NCI-H510A (cell line): ENCODE measurements around the gene WASHC1.
"Not testable (repeated sequence)": the region's sequence is repeated elsewhere in the genome, so short reads cannot be mapped to it uniquely, and the experiment has no call there.

Experiments used
- DNase-seq: peaks from one replicate; lab custom pipeline; 2025; lab: John Stamatoyannopoulos, UW

The WASHC1 gene

DNA sequence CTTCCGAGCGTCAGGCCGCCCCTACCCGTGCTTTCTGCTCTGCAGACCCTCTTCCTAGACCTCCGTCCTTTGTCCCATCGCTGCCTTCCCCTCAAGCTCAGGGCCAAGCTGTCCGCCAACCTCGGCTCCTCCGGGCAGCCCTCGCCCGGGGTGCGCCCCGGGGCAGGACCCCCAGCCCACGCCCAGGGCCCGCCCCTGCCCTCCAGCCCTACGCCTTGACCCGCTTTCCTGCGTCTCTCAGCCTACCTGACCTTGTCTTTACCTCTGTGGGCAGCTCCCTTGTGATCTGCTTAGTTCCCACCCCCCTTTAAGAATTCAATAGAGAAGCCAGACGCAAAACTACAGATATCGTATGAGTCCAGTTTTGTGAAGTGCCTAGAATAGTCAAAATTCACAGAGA lies at the start of gene WASHC1:
Gene WASHC1 (minus strand): TSS at position 101 of the 400 bp plus-strand sequence. CDS start 4,457 bp downstream, outside the sequence.
- not testable (repeated sequence) for DNase-seq

DNA sequence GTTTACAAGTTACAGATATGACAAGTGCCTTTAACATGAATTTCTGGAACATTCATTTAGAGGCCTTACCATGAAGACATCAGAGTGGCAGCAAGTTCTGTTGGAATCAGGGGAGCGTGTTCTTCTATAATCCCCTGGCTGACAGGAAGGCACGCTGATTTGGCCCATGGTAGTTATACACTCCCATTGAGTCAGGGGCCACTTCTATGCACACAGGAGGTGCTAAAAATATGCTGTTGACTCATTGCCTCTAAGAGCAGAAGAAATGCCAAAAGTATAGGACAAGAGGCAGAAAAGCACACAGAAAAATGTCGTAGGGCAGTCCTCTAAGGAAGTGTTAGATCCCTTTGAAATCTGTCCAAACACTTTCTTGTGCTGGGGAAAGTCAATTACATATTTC lies 49.1 kb upstream of the WASHC1 start:
- DNase-seq = not testable (repeated sequence)

GRCh38 chr9:76389-76788 lies 47.1 kb upstream of the WASHC1 start:
- DNase-seq = not testable (repeated sequence)

GRCh38 chr9:73900-74525 lies 44.8 kb upstream of the WASHC1 start:
- not testable (repeated sequence) for DNase-seq

- not testable (repeated sequence) for DNase-seq
These were observed 44.0 kb upstream of the WASHC1 start for GRCh38 chr9:73076-73899.

DNA sequence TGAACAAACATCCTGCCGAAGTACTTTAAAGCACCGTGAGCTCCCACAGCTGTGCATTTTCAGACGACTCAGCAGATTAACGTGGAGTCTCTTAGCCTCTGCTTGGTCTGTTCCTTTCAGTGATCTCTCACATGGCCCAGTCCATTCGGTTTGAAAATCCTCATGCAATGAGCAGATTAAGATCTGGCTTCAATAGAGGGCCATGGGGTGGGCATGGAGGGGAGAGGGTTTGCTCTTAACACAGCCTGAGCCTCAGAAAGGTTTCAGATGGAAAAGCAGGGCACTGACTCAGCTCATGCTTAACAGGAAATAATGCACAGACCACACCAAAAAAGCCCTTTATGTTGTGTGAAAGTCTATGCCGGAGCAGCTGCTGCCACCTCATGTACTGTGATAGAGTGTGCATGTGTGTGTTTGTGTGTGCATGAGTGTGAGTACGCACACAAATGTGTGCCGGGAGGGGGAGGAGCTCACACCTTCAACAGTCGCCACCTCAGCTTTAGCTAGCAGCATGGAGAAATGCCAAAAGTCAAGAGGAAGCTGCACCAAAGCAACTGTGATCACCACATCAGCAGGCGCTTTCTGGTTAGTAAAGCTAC lies 33.9 kb upstream of the WASHC1 start:
- not testable (repeated sequence) for DNase-seq

DNA sequence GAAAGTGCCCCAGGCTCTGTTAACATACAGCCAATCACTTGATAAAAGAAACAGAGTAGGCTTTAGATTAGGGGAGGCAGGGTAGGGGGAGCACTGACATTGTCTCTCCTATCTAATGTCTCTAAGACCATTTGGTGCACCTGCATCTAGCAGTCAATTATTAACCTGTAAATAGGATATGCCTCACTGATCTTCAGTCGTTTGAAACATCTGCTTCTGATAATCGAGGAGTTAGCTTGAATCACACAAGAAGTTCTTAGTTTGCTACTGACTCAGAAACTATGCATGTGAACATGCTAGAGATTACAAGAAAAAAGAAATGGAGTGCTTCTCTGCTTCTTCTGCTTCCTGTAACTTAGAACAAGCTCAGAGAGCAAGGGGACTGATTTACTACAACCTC lies 23.4 kb upstream of the WASHC1 start:
- DNase-seq = not testable (repeated sequence)

DNA sequence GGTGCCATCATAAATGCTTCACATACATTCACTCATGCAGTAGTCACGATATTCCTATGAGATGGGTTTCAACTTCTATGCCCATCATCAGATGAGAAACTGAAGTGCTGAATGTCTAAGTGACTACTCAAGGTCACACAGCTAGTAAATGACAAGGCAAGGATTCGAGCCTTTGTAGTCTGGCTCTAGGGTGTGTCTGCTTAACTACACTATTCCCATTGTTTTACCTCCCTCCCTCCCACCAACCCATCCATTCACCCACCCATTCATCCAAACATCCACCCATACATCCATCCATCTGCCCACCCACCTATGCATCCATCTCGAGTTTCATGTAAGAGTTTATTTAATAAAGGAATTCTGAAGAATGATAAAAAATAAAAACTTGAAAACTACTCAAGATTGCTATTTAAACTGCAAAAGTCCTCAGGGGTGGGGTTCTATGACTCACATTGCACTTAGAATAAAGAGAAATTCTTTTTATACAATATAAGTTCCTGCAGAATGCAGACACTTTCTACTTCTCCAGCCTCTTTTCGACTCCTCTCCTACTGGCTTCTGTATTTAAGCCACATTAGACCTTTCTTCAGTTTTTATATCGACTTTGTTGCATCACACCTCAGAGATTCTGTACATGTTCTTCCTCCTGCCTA lies 19.1 kb upstream of the WASHC1 start:
- not testable (repeated sequence) for DNase-seq

- DNase-seq = not testable (repeated sequence)
These were observed 17.5 kb upstream of the WASHC1 start for GRCh38 chr9:46639-47271.

DNA sequence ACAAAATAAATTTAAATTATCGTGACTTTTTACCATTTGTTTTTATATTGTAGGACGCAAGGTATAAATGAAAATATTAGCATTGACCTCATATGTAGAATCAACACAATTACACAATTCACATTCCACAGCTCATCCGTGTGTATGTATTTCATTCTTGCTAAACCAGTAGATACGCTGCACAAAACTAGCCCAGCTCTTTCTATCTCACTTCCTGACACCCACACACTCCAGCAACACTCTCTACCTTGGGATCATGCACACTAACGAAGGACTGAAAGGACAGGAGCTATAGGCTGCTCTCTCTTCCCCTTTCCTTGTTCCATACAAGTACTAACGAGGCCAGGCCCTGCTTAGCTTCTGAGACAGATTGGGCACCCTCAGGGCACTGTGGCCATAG lies 16.9 kb upstream of the WASHC1 start:
- DNase-seq = not testable (repeated sequence)

DNA sequence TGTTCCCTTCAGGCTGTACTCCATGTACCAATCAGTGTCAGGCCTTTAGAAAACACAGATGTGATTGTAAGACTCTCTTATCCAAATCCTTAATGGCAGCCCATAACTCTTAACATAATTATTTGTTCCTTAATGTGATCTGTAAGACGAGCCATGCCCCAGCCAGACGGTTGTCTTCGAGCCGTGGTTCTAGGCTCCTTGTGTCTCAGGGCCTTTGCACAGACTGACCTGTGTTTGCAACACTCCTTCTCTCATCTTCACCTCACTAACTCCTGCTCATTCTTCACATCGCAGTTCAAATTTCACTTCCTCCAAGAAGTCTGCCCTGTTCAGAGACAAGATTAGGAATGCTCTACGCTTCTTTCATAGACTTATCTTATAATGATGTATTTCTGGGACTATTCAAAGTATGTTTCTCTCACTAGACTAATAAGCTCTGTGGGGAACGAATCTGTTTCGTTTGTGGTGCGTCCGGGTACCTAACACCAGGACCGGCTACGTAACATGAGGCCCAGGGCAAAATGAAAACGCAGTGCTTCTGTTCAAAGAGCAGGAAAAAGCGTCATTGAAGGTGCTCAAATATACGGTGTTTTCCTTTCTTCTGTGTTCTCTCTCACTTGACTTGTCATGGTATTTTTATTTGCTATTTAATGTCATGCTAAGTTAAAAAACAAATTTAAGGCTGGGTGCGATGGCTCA lies 16.1 kb upstream of the WASHC1 start:
- not testable (repeated sequence) for DNase-seq

- not testable (repeated sequence) for DNase-seq
These were observed 15.2 kb upstream of the WASHC1 start for GRCh38 chr9:44416-44815.

- DNase-seq = not testable (repeated sequence)
These were observed 14.4 kb upstream of the WASHC1 start for GRCh38 chr9:43636-44035.

DNA sequence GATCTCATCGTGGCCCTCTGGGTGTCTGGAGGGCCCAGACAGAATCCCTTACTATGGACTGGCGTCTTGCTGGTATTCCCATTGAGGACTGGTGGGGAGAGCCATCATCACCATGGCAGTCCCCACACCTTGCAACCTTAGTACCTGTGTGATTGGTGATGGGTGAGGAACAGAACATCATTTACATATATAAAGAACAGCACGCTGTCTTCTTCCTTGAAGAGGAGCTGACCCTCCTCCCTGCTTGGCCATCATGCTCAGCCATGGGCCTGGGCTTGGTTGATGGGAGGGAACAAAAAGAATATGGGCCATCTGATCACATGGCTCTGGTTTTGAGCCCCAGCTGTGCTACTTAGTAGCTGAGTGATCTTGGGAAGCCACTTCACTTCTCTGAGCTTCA lies 13.9 kb upstream of the WASHC1 start:
- DNase-seq = not testable (repeated sequence)

GRCh38 chr9:41819-42218 lies 12.6 kb upstream of the WASHC1 start:
- not testable (repeated sequence) for DNase-seq

- not testable (repeated sequence) for DNase-seq
These were observed 12.0 kb upstream of the WASHC1 start for GRCh38 chr9:41261-41676.

DNA sequence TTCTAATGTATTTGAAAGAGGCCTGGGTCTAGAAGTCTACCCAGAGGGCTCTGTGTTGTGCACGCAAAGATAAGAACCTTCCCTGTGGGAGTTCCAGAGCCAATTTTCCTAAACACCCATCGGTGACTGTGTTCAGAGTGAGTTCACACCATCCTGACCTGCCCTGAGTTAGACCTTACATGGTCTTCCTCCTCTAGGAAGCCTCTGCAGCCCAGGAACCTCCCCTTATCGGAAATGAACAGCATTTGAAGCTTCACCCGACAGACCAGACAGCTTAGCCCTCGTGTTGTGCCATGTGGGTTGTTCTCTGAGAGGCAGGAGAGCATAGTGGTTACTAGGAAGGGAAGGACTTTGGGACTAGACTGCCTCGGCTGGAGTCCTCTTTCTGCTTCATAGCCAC lies 3.1 kb upstream of the WASHC1 start:
- not testable (repeated sequence) for DNase-seq

- DNase-seq = not testable (repeated sequence)
These were observed 481 bp downstream of the WASHC1 start for GRCh38 chr9:28775-29174.

DNA sequence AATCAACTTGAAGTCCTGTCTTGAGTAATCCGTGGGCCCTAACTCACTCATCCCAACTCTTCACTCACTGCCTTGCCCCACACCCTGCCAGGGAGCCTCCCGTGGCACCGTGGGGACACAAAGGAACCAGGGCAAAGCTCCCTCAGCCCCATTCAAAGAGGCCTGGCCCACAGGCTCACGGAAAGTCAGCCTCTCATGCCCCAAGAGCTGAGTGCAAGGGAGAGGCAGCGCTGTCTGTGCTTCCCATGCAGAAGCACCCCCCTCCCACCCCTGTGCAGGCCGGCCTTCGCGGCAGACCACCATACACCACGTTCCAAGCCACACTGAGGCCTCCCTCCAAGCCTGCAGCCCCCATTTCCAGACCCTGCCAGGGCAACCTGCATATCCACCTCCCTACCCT lies 7.6 kb downstream of the WASHC1 start:
- DNase-seq = not testable (repeated sequence)

DNA sequence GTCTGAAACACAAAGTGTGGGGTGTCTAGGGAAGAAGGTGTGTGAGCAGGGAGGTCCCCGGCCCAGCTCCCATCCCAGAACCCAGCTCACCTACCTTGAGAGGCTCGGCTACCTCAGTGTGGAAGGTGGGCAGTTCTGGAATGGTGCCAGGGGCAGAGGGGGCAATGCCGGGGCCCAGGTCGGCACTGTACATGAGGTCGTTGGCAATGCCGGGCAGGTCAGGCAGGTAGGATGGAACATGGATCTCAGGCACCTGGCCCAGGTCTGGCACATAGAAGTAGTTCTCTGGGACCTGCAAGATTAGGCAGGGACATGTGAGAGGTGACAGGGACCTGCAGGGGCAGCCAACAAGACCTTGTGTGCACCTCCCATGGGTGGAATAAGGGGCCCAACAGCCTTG lies 12.4 kb downstream of the WASHC1 start:
- not testable (repeated sequence) for DNase-seq
